GM23338 (cell line): Measurements from ENCODE around the gene LAX1.

ENCODE experiments used
- CREB1 ChIP-seq: fragments of 250-450 bp; sonication (Bioruptor Pico); IDR thresholded peaks from 2 replicates; pipeline ENCODE4 v1.5.0; 2020; ENCODE audit warnings: low read depth, mild to moderate bottlenecking, moderate library complexity
- EZH2phosphoT487 ChIP-seq: fragments of 200-600 bp; sonication (generic); IDR thresholded peaks from one replicate; pipeline ENCODE4 v1.8.1; 2018; ENCODE audit warnings: antibody characterized with exemption; ENCODE audit not compliant: unreplicated experiment
- JUNB ChIP-seq: IDR thresholded peaks from one replicate; pipeline ENCODE4 v1.6.1; 2016; ENCODE audit warnings: antibody characterized with exemption; ENCODE audit not compliant: unreplicated experiment
- REST ChIP-seq: IDR thresholded peaks from one replicate; pipeline ENCODE4 v1.6.1; 2018; ENCODE audit warnings: antibody characterized with exemption; ENCODE audit not compliant: unreplicated experiment
- ZNF114 ChIP-seq: fragments of 250-450 bp; sonication (Bioruptor Pico); IDR thresholded peaks from 2 replicates; pipeline ENCODE4 v1.5.0; 2020; ENCODE audit warnings: mild to moderate bottlenecking, moderate library complexity
- TF ChIP-seq, protein P1 (sequence below), 2 experiments: fragments of 200-600 bp in 1 of 2; sonication (generic) in 1 of 2; conservative IDR thresholded peaks; 2 replicates each; pipeline versions ENCODE4 v1.5.1 to v1.6.1; 2016 to 2017; ENCODE audit warnings: antibody characterized with exemption in 2 of 2, low read depth in 2 of 2, mild to moderate bottlenecking in 2 of 2, moderate library complexity in 1 of 2
- TF ChIP-seq, protein P2 (sequence below): IDR thresholded peaks from 2 replicates; pipeline ENCODE4 v1.6.1; 2016; ENCODE audit warnings: antibody characterized with exemption

- no peak for TF ChIP-seq CREB1 (CRISPR knock-in tag)
- no peak for TF ChIP-seq REST
- TF ChIP-seq, protein P1, sequence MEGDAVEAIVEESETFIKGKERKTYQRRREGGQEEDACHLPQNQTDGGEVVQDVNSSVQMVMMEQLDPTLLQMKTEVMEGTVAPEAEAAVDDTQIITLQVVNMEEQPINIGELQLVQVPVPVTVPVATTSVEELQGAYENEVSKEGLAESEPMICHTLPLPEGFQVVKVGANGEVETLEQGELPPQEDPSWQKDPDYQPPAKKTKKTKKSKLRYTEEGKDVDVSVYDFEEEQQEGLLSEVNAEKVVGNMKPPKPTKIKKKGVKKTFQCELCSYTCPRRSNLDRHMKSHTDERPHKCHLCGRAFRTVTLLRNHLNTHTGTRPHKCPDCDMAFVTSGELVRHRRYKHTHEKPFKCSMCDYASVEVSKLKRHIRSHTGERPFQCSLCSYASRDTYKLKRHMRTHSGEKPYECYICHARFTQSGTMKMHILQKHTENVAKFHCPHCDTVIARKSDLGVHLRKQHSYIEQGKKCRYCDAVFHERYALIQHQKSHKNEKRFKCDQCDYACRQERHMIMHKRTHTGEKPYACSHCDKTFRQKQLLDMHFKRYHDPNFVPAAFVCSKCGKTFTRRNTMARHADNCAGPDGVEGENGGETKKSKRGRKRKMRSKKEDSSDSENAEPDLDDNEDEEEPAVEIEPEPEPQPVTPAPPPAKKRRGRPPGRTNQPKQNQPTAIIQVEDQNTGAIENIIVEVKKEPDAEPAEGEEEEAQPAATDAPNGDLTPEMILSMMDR (conservative IDR thresholded peaks at IDR 0.05; ENCODE audit: low read depth in 2 of 2), result no peak
- no peak for TF ChIP-seq ZNF114 (CRISPR knock-in tag)
- no peak for TF ChIP-seq EZH2phosphoT487
- TF ChIP-seq, protein P2, sequence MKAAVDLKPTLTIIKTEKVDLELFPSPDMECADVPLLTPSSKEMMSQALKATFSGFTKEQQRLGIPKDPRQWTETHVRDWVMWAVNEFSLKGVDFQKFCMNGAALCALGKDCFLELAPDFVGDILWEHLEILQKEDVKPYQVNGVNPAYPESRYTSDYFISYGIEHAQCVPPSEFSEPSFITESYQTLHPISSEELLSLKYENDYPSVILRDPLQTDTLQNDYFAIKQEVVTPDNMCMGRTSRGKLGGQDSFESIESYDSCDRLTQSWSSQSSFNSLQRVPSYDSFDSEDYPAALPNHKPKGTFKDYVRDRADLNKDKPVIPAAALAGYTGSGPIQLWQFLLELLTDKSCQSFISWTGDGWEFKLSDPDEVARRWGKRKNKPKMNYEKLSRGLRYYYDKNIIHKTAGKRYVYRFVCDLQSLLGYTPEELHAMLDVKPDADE, result no peak
- no peak for TF ChIP-seq JUNB
Observed at GRCh38 chr1:203726417-203726867, 38.5 kb upstream of the LAX1 start.
